ENCODE data around the gene RASA3.

Gene RASA3

DNA sequence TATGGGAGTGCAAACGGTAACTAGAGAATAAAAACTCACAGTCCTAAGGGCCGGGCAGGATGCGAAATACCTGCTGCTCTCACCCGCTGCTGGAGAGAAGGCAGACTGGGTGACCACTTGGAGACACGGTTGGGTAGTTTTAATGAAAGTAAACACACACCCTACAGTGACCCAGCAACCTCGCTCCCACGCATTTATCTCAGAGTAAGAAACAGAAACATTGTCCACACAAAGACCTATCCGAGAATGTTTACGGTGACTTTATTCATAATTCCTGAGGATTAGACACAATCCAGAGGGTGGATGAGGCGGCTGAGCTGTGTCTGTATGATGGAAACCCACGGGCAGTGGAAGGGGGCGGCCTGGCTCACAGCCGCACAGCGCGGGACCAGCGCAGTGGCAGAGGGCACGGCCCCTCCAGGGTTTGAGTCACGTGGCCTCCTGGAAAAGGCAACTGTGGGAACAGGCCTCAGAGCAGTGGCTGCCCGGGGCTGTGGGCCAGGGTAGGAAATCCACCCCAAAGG is 85.0 kb downstream of the RASA3 start:
- no peak for DNase-seq

DNA sequence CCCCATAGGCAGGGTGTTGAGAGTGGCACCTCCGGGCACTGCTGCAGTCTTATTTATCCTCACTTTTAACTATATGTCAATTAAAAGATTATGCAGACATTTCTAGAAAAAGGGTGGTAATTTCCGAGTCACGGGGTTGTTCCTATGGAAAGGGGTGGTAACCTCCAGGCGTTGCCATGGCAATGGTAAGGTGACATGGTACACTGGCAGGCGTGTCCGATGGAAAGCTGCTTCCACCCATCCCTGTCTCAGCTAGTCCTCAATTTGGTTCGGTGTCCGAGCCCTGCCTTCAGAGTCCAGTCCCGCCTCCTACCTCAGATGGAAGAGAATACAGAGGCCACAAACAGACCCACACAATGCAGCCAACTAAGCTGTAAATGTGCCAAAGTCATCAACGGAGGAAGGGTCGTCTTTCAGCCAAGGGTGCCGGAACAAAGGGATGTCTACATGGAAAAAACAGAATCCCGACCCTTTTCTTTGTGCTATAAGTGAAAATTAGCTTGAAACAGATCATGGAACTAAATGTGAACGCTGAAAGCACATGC is 85.9 kb downstream of the RASA3 start:
- DNase-seq: no peak

DNA sequence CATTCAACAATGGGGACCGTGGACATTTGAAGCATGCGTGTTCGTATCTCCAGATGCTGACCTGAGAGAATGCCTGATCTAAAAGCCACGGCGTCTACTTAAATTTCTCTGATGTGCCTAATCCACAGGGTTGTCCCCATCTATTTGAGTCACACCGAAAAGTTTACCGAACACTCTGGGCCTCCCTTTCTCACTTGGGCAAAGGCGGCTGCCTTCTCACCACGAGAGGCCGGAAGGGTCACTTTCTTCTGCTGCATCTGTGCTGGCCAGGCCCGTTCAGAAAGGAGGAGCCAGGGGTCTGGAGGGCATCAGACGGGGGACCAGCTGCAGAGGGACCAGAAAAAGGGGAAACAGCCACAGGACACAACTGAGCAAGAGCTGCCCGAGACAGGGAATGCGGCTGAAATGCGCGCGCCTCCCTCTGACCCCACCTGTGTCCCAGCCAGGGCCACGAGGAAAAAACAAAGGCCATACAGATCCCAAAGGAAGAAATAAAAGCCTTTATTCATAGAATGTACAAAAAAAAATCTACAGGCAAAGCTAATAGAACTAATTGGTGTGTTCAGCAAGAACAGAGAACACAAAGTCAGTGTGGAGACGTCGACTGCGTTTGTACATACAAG is 87.2 kb downstream of the RASA3 start:
- DNase-seq: no peak

DNA sequence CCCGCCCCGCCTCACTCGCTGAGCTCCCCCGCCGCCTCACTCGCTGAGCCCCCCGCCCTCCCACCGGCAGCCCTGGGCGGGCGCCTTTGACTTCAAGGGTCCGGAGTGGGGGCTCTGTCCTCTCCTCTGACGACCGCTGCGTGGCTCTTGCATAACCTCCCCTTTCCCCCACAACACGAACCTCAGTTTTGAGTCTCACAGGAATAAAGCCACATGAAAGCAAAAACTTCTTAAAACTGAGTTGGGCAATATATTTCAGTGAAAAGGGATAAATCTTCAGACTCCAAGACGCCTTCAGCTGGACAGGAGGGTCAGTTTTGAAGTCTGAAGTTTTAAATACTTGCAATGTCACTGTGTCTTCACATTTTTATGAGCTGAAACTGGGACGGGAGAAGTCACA is 87.9 kb downstream of the RASA3 start:
- no peak for DNase-seq

DNA sequence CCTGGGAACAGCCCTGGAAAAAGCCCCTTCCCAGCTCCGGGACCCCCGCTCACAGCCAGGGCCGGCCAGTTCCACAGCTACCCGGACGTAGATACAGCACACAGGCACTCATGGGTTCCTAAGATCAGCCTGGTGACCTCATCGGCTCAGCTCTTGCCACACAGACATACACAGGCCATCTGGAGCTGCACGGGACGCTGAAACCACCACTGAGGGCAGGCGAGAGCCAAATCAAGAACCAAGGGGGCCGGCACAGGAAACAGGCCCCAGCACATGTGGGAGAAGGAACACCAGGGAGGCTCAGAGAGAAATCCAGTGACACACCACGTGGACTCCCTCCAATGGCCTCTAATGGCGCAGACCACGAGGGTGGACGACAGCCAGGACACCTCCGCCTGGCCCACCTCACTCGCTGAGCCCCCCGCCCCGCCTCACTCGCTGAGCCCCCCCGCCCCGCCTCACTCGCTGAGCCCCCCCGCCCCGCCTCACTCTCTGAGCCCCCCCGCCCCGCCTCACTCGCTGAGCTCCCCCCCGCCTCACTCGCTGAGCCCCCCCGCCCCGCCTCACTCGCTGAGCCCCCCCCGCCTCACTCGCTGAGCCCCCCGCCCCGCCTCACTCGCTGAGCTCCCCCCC is 88.9 kb downstream of the RASA3 start:
- no peak for DNase-seq

DNA sequence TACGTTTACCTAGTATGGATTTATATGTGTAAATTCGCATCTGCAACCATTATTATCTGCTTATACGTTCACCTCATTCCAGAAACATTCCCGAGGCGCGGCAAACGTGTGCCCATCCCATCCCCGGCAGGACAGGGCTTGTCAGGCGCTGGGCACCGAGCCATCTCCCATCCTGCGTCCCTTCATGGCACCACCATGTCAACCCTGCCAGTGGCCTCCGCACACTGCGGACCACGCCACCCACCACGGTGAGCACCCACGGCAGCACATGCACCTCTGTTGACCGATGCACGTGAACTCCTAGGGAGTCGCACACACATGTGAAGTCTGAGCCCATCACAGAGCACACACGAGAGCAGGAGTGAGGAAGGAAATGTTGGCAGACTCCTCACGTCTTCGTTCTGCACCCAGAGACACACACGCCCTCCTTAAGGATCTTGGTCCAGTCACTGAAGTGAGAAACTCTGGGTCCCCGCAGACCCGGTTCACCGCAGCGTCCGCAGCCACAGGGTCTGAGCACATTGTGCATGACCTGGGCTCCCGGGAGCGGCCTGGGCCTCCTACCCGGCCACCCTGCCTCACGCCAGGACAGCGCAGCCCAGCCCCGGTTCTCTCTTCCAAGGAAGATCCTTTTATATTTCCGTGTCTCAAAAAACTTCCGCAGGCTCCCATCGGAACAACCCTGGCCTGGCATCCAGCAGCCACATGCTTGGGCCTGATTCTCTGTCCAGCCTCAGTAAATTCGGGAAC is 90.2 kb downstream of the RASA3 start:
- DNase-seq: no peak

DNA sequence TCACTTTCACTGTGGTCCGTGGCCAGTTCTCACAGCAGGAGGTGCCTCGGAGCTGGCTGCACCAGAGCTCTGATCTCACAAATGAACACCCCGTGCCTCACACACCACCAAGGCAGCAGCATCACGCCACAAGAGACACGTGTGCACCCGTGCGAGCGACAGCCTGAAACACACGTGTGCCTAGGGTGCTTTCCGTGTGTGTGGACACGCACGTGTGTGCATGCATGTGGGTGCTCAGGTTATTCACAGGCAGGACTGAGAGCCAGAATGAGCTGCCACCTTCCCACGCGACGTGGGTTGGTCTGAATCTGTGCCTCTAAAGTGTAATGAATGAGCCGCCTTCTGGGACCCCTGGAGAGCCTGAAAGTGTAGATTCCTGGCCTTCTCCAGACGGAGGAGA is 90.9 kb downstream of the RASA3 start:
- no peak for DNase-seq

DNA sequence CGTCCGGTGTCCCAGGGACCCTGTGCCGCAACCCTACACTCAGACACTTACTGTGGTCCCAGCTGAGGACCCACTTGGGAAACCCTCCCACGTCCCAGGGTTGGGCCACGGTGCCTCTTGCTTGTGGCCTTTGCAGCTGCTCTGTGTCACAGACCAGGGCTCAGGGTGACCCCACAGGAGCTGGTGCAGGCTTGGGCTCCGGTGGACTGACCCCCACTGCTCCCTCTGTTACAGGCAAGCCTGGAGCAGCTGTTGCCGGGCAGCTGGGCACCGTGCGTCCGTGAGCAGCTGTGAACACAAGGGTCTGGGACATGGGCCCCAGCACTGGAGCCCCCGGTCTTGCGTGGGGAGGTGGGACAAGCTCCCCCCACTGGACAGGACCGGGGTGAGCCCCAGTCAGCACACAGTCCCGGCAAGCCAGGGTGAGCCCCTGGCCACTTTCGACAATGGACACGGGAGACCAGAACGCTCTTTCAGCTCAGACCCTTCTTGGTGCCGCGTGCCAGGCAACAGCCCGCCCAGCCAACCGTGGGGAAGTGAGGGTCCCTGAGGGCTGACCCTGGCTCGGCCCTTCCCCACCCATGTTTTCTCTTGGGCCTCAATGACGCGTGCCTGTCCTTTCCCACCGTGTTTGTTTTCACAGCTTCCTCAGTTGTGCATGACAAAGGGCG is 92.8 kb downstream of the RASA3 start:
- no peak for DNase-seq

DNA sequence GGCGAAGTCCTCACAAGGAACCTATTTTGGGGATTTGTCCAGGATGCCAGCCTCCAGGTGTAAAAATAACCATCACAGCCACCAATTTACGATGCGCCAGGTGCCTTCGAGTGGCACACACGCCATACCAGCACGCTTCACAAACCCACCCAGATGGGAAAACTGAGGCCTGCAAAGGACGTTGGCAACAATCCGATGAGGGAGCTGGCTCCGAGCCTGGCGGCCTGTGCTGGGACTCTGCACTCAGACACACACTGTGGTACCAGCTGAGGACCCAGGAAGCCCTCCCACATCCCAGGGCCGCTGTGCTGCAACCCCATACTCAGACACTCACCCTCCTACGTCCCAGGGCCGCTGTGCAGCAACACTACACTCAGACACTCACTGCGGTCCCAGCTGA is 93.5 kb downstream of the RASA3 start:
- DNase-seq: no peak

DNA sequence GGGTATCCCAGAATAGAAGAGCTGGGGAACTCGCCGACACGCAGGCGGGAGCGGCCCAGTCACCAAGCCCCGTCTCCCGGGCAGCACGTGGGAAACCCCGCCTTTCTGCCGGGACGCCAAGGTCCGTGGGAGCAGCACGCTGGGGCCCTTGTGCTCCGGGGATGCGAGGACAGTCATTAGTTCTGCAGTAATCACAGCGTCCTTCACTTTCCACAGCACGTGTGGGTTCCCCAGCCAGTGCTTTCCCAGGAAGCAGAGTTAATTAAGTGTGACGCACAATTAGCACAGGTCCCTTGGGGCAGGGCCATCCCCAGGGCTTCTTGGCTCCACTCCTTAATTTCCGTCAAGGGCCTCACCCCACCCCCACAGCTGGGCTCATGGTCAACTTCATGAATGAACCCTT is 94.2 kb downstream of the RASA3 start:
- DNase-seq: peak; percentile 47

DNA sequence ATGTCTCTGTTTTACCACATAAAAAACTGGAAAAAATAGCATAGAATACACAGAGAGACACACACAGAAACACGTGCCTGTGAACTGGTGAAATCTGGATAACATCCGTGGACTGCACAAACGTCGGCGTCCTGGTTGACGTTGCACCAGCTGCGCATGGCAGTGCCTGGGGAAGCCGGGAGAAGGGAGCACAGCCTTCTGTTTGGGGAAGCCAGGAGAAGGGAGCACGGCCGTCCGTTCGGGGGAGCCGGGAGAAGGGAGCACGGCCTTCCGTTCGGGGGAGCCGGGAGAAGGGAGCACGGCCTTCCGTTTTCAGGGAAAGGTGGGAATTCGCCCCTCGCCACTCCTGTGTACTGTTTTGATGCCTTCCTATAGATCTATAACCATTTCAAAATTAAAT is 94.7 kb downstream of the RASA3 start:
- DNase-seq: no peak

DNA sequence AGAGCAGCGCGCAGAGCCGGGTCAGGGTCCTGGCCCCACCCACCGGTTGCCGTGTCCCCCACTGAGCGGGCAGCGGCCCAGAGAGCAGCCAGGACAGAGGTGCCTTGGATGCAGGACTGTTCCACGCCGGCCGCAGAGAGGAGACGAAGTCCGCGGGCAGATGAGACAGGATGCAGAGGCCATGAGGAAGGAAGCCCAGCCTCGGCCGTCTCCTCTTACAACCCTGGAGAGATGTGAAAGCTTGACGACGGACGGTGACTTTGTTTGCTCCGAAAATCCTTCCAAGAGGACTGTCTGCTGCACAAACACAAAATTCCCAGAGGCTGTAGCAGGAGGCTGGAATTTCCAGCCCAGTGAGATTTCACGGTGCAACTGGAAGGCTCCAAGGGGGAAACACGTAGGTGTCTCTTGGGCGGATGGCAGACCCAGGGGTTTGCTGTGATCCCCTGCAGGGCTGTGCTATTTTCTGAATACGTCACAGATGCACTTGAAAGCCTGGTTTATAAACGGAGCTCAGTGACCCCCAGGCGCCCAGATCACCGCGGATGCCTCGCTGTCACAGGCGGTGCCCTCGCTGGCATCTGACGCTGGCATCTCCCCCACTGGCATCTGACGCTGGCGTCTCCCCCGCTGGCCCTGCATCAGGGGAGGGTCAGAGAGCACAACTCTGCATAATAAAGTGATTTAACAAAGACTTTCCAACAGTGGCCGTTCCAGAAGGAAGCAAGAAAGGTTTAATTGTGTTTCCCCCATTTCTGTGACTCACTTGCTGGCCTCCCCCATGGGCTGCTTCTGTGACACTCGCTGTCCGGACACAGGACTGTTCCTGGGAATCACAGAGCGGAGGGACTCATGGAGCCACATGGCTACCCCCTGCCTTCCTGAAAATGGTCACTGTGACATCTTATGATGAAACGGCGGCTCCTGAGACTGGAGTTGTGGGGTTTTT is 96.6 kb downstream of the RASA3 start:
- peak; percentile 69 for DNase-seq

DNA sequence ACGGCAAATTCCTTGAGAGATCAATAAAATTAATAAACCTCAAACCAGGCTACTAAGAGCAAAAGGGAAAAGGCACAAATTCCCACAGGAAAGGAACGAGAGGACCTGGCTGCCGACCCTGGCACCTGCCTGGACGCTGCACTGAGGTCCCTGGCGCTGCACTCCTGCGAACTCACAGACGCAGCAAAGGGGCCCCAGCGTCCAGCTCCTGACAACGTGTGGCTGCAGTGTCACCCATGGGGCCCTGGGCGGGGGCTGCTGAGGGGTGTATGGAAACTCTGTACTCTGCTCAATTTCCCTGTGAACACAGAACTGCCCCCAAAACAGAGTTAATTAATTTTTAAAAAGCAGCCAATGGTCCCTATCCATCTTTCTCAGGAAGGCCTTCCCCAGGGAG is 97.2 kb downstream of the RASA3 start:
- peak; percentile 57 for DNase-seq

DNA sequence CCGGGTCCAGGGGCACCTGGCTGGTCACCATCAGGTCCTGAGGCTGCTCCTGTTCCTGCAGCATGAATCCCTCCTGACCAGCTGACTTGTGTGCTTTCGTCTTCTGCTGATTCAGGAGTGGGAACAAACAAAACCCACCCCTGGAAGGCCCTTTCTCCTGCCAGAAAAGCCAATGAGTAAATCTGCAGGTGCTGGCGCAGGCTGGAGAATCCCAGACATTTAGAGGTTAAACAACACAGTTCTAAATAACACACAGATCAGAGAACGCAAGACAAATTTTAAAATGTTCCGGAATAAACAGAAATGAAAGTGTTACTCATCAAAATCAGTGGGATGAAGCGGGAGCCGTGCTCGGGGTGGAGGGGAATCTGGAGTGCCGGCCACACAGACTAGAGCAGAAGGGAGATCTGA is 97.9 kb downstream of the RASA3 start:
- no peak for DNase-seq

DNA sequence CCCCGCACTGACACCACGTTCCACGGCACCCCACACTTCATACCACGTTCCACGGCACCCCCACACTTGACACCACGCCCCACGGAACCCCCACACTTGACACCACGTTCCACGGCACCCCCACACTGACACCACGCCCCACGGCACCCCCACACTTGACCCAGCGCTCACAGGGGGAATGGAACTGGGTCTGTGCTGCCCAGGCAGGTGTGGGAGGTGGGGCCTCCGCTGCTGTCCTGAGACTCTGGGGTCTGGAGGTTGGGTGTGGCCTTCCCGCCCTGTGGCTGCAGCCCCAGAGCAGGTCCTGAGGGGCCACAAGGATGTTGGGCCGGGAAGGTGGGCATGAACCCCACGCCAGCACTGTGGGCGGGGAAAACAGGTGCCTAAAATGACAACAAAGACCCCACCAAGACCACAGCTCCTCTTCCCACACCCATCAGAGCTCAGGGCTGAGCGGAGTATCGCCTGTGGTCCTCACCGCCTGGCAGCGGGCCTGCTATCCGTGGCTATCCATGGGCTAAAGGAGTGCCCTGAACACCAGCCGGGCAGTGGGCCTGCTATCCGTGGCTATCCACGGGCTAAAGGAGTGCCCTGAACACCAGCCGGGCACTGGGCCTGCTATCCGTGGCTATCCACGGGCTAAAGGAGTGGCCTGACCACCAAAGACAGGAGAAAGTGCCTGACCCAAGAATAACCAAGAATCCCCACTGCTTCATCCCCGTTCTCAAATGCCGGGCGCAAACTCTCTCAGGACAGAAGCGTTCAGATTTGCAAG is 98.7 kb downstream of the RASA3 start:
- DNase-seq: no peak

DNA sequence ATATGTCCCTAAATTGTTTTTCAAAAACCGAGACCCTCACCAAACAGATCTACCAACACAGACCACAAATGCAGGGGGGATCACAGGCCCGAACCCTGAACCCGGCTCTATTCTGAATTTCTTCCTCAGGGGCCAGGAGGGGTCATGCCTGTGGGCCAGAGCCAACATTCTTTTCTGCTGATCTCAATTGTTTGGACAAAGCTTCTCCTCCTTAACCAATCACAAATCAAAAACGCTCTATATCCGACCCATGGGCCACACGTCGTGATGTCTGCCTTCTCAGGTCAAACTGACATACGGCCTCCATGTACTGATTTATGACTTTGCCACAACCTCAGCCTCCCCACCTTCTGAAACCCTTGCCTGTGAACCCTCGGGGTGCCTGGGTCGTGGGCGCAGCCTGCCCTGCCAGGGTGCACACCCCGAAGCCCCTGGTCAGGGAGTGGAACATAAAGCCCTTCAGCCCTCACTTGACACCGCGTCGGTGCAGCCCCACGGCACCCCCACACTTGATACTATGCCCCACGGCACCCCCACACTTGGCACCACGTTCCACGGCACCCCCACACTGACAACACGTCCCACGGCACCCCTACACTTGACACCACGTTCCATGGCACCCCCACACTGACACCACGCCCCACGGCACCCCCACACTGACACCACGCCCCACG is 100.2 kb downstream of the RASA3 start:
- no peak for DNase-seq

DNA sequence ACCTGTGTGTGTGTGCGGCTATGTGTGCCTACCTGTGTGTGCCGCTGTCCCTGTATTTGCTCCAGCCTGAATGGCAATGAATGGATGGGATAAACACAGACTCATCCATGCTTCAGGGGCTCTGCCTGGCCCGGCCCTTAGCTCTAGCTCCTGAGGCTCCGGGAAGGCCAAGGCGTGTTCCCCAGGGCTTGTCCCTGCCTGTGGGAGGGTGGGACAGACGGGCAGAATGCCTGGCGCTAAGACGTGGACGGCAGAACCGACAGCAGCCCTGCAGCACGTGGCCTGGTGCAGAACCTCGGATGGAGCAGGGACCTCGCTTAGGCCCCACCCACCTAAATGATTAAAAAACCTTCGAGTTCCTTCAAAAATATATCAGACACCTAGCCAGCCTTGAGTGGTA is 100.8 kb downstream of the RASA3 start:
- no peak for DNase-seq

DNA sequence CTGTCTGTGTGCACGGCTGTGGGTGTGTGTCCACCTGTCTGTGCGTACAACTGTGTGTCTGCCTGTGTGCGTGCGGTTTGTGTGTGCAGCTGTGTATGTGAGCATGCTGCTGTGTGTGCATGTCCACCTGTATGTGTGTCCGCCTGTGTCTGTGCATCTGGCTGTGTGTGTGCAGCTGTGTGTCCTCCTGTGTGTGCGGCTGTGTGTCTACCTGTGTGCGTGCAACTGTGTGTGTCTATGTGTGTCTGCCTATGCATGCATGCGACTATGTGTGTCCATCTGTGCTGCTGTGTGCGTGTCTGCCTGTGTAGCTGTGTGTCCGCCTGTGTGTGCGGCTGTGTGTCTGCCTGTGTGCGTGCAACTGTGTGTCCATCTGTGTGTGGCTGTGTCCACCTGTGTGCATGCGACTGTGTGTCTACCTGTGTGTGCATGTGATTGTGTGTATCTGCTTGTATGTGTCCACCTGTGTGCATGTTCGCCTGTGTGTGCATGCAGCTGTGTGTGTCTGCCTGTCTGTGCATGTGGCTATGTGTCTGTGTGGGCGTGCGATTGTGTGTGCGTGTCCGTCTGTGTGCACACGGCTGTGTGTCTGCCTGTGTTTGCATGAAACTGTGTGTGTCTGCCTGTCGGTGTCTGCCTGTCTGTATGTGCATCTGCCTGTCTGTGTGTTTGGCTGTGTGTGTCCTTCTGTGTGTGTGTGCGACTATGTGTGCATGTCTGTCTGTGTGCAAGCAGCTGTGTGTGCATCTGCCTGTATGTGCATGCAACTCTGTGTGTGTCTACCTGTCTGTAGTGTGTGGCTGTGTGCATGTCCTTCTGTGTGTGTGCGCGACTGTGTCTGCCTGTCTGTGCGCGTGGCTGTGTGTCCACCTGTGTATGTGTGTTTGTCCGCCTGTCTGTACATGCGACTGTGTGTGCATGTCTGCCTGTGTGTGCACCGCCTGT is 101.5 kb downstream of the RASA3 start:
- no peak for DNase-seq

DNA sequence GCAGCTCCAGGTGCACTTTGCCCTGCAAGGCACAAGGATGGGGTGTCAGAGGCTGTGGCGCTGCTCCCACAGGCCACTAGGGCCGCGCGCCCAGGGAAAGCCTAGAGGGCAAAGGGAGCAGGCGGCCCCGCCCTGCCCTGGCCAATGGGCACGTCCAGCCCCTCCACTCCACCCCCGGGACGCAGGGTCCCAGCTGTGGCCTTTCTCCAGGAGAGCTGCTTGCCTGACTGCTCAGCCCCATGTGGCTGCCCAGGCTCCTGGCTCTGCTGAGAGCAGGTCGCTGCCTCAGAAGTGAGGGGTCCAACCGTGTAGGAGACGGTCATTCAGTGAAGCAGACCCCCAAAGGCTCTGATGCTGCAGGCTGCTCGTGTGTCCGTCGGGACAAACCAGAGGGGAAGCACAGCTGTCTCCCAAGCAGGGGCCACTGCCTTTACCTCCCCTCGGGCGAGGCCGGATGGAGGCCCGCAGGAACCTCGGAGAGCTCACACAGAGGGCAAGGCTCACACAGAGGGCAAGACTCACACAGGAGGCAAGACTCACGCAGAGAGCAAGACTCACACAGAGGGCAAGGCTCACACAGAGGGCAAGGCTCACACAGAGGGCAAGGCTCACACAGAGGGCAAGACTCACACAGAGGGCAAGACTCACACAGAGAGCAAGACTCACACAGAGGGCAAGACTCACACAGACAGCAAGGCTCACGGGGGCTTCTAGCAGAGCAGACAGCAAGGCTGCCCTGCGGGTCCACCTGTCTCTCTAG is 102.4 kb downstream of the RASA3 start:
- DNase-seq: no peak
